HG02610 (cell line): Measurements from ENCODE around the gene RPS6KA4.

Experiments
- ATAC-seq: cut with Tn5 transposase; IDR thresholded peaks from one replicate; pipeline ENCODE4 v1.9.1; 2021; ENCODE audit warnings: mild to moderate bottlenecking, moderate library complexity; ENCODE audit not compliant: unreplicated experiment

The RPS6KA4 gene

DNA sequence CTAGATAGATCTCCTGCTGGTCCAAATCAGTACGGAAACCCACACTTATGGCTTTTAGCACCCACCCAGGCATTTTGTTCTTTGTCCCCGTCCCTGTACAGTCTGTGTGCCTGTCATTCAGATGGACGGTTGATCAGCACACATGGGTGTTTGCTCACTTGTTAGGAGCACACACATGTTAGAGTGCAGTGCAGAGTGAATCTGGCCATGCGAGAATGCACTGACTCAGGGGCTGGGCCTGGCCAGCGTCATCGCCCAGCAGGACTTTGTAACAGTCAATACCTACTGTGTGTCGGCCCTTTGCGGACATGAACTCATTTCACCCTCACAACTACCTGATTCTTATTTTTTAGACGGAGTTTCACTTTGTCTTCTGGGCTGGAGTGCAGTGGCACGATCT is 3.4 kb downstream of the RPS6KA4 start:
- ATAC-seq = no peak

DNA sequence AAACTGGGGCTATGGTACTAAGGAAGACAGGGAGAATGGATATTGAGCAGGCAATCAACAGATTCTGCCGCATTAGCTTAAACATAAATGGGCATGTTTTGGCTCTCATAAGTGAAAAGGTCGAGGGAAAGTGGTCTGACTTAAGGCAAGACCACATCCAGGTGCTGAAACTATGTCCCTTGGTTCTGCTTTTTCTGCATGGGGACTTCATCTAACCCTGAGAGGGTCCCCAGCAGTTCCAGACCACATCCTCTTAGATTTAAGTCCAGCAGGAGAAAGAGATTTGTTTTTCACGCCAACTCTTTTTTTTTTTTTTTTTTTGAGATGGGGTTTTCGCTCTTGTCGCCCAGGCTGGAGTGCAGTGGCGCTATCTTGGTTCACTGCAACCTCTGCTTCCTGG is 5.5 kb downstream of the RPS6KA4 start:
- ATAC-seq = no peak

DNA sequence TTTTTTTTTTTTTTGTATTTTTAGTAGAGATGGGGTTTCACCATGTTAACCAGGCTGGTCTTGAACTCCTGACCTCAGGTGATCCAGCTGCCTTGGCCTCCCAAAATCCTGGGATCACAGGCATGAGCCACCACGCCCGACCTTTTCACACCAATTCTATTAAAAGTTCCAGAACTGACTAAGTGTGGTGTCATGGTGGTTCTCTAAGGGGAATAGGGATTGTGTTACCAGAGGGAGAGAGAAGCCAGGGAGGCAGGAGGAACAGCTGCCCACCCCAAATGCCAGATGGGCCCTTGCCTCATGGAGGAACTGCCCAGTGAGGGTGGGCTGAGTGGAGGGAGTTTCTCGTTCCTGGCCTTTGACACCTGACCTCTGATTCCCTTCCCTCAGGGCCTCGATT is 5.9 kb downstream of the RPS6KA4 start:
- no peak for ATAC-seq

DNA sequence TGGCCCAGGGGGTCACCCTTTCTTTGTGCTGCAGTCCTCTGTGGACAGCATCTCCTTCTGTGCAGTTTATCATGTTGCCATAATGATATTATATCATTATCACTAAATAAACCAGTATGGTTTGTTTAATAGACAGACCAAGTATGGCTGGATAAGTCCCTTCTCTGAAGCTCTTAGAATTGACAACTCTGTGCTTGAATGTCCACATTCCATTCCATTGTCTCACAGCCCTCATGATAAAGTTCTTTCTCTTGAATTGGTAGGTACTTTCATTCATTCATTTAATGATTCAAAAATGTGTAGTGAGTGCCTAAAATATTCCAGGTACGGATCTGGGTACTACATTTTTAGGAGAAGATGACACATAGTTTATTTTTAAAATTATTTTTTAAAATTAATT is 7.8 kb downstream of the RPS6KA4 start:
- no peak for ATAC-seq

DNA sequence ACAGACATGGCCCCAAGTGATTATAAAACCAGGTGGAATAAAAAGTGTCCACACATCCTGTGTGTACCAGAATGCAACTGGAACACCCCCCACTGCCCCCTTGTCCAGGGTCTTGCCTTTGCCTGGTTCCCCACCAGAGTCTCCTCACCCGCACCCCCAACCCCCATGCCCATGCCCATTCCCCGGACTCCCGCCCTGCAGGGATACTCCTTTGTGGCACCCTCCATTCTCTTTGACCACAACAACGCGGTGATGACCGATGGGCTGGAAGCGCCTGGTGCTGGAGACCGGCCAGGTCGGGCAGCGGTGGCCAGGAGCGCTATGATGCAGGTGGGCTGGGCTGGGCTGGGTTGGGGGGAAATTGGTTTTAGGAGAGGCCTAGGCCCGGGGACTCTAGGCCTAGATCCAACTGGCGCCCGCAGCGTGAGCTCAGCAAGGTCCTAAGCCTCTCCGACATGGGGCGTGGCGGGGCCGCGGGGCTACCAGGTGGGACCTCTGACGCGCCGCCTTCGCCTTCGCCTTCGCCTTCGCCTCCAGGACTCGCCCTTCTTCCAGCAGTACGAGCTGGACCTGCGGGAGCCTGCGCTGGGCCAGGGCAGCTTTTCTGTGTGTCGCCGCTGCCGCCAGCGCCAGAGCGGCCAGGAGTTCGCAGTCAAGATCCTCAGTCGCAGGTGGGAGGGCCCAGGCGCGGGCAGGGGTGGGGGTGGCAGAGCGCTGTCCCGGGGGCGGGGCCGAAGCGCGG is 9.1 kb downstream of the RPS6KA4 start:
- ATAC-seq = no peak

DNA sequence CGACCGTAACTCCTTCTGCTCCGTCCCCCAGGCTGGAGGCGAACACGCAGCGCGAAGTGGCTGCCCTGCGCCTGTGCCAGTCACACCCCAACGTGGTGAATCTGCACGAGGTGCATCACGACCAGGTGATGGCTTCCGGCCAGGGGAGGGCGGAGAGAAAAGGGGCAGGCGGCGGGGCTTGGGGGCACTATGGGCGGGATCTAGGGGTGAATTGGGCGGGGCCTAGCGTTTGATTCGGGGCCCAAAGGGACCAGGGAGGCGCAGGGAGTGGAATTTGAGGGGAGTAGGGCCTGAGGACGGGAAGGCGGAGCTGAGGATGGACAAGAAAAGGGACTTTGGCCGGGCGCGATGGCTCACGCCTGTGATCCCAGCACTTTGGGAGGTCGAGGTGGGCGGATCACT is 9.7 kb downstream of the RPS6KA4 start:
- ATAC-seq = no peak

DNA sequence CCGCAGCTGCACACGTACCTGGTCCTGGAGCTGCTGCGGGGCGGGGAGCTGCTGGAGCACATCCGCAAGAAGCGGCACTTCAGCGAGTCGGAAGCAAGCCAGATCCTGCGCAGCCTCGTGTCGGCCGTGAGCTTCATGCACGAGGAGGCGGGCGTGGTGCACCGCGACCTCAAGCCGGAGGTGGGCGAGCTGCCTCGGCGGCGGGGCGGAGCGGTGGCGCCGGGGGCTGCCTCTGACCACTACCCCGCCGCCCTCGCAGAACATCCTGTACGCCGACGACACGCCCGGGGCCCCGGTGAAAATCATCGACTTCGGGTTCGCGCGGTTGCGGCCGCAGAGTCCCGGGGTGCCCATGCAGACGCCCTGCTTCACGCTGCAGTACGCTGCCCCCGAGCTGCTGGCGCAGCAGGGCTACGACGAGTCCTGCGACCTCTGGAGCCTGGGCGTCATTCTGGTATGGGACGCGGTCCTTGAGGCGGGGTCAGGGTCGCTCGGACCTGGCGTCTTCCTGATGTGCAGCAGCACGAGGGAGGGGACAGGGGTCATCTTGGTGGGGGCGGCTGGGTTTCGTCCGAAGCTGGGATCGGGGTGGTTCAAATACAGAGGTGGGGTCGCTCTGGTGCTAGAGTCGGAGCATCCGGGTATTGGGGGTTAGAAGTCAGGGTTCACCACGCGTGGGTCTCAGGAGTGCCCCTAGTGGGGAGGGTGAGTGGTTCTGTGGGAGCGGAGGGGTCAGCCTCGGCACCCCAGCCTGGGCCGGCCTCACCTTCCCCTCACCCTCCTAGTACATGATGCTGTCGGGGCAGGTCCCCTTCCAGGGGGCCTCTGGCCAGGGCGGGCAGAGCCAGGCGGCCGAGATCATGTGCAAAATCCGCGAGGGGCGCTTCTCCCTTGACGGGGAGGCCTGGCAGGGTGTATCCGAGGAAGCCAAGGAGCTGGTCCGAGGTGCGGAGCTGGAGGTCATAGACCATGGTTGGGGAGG is 10.8 kb downstream of the RPS6KA4 start:
- ATAC-seq = no peak

DNA sequence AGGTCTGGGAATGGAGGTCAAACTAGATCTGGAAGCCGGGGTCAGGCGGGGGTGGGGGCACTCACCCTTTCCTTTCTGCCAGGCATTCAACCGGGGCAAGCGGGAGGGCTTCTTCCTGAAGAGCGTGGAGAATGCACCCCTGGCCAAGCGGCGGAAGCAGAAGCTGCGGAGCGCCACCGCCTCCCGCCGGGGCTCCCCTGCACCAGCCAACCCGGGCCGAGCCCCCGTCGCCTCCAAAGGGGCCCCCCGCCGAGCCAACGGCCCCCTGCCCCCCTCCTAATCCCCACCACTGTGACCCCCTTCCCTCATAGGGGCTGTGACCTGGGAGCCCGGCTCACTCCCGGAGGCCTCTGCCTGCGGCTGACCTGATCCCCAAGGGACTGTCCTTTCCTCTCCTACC is 12.2 kb downstream of the RPS6KA4 start:
- no peak for ATAC-seq

DNA sequence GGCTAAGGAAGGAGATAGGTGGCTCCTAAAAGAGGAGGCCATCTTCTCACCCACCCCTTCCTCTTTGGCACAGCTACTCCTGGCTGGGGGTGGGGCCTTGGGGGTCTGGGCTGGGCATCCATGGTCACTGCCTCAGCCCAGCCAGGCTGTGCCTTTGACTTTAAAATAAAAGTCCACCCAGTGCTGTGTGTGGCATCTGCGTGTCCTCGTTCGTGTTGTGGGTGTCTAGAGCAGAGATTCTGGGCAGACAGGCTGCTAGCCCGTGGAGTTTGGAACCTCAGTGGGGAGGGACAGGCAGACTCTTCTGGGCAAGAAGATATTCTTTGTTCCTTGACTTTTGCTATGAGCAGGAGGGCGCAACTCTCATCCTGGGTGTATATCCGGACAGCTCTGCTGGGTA is 13.1 kb downstream of the RPS6KA4 start:
- no peak for ATAC-seq

DNA sequence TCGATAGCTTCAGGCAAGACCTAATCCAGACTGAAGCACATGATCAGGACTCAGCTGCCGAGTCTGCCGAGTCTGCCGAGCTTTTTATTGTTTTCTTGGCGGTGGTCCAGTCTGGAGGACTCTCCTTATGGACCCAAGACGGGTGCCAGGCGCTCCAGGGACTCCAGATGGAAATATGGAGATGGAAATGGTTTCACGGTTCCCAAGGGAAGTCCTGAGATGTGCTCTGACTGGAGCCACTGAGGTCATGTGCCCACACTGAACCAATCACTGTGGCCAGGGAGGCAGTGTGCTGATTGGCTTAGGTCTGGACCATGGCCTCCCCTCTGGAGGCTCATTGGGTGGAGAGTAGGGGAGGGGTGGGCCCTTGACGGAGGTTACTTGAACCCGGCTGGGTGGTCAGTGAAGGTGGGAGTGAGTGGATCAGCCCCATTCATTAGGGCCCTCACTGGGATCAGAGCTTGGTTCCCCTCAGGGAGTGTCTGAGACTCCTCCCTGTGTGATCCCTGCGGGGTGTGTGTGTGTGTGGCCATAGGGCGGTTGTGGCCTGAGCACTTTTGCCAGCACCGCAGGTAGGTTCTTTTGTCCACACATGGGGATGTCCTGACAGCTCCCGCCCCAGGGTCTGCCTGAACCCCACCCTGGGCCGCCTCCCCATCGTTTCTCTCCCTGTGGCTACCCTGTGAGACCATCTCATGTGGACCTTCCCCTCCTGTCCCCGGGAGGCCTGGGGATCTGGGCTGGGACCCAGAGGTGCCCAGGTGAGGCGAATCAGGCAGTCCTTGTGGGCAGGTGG is 14.0 kb downstream of the RPS6KA4 start:
- ATAC-seq = no peak

DNA sequence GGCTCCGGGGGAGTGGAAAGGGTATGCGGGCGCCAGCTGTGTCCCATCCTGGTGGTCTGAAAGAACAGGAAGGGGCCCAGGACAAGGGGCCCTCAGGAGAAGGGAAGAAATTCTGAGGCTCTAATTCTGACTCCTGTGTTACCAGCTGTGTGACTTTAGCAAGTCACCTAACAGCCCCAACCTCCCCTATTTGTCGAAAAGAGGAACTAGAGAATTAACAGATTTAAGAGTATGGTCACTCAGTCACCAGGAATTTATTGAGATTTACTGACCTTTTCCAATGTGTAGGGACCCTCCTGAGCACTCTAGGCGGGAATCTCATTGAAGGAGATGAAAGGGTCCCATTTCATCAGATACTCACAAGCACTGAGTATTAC is 14.6 kb downstream of the RPS6KA4 start:
- no peak for ATAC-seq

DNA sequence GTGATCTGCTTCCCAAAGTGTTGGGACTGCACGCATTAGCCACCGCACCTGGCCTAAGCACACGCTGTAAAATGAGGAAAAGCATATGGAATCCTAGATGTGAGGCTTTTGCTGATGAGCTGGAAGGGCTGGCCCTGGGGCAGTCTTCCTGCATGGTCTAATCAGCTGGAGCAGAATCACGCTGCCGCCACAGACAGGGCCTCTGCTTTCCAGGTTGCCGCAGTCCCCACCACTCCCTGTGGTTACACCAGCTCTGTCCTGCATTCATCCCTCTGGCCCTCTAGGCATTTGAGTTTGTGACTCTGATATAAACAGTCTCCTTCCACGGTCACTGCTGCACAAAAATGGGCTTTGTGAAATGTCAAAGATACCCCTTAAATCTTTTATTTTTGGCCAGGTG is 17.1 kb downstream of the RPS6KA4 start:
- no peak for ATAC-seq

DNA sequence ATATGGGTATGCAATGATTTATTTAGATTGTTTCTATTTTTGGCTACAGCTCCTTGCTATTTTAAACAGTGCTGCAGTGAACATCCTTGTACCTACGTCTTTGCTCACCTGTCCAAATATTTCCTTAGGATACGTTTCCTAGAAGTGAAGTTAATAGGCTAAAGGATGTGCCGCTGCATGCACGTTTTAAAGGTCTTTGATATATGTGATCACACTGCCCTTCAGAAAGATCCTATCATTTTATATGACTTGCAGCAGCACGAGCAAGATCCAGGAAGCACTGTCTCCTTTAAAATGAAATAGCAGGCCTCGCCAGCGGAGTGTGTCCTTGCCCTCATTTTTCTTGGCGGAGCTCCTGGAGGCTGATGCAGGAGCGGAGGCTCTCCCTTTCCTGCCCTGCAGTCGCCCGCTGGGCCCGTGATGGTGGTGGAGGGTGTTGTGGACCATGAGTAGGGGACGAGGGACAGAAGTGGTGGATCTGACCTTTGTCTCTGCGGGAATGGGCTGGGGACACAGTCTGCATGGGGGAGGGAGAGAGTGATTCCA is 19.4 kb downstream of the RPS6KA4 start:
- ATAC-seq = no peak

DNA sequence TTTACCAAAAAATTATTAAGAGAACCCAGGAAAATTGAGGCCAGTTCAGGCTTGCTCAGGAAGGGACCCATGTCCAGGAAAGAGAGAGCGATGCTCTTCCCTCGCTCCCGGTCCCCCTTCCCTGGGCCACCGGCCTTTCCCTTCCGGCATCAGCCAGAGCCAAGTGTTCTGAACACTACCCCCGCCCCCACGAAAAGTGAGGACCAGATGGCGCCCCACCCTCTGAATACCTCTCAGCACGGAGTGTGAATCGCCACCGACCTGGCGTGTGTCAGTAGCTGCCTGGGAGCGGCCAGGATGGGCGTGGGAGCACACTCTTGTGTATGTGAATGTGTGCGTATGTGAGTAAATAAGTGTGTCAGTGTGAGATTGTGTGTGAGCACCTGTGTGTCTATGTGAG is 20.2 kb downstream of the RPS6KA4 start:
- ATAC-seq = no peak

DNA sequence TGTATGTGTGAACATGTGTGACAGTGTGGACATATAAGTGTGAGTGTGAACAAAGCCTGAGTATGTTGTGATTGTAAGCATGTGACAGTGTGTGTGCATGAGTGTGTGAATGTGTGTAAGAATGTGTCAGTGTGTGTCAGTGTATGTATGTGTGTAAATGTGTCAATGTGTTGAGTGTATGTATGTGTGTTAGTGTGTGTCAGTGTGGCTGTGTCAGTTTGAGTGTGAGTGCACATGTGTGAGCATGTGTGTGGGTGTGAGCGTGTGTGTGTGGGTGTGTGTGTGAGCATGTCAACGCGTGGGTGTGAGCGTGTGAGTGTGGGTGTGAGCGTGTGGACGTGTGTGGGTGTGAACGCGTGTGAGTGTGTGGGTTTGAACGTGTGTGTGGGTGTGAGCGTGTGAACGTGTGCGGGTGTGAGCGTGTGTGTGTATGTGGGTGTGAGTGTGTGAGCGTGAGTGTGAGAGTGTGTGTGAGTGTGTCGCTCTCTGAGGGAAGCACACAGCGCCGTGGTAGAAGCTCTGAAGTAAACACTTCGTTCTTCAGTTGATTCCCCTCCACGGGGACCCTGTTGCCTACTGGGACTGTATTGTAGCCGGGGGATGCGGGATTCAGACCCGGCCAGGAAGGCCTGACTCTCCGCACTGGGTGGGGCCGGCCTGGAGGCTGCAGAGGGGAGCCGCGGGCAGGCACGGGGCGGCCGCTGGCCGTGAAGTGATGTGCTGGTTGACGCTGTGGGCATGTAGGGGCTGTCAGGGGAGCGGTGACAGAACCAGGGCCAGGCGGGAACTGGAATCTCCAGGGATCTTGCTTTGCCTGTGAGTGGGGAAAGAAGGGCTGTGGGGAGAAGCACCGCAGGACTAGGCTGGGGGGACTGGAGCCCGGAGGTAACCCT is 21.1 kb downstream of the RPS6KA4 start:
- ATAC-seq = no peak

DNA sequence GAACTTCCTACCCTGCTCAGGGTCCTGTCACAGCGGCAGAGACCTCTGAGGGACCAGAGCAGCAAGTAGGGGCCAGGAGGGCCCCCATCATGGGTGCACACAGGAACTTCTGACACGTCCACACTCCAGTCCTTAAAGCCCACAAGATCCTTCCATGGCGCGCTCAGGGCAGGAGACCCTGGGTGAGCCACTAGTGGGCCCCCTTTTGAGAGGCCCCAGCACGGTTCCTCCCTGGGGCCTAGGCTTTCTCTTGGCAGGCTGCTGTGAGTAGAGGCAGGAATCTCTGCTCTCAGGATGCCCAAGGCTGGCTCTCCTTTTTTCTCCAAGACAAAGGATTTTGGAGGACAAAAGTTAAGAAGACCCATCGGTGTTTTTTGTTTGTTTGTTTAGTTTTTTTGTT is 22.4 kb downstream of the RPS6KA4 start:
- ATAC-seq = no peak

DNA sequence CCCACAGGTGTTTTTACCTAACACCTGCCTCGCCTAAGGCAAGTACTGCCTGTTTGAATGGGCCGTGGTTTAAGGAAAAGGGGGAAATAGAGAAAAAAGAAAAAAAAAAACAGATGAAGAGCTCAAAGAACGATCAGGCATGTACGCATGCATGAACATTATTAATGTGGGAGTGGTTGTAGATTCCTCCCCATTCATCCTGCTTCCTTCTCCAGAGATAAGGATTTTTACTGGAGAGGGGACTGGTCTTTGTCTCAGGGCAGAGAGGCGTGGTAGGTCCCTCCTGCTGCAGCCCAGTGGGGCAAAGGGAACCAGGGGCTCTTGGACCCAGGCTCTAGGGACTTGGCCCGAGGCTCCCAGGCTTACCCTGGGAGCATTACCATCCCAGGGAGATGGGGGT is 23.1 kb downstream of the RPS6KA4 start:
- ATAC-seq = no peak

DNA sequence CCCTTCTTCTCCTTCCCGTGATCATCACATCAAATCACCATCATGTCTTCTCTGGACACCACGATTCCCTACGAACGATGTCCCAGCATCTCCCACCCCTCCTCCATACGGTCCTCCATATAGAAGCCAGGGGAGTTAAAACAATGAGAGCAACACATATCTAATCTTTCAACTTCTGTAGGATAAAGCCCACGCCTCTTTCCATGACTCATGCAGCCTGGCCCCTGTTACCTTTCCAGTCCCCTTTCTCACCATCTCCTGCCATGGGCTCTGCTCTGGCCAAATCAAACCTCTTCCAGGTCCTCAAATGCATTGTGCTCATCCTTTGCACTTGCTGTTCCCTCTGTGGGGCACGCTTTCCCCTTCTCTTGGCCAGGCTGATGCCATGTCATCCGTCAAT is 23.6 kb downstream of the RPS6KA4 start:
- ATAC-seq = no peak

DNA sequence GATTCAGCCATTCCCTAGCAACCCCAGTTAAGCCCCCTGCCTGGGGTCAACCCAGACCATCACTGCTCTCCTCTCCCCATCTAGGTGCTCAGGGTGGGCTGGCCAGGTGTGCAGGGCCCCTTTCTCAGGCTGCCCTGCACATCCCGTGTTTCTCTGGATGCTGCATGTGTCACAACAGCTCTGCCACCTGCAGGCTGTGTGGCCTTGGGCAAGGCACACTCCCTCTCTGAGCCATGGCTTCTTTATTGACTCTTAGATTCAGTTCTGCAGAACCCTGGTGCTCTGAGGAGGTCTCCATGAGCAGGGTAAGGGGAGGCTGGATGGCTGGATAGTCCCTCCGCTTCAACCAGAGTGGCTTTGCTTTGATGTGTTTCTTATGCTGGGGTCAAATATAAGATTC is 24.6 kb downstream of the RPS6KA4 start:
- no peak for ATAC-seq
